HG02981 (cell line): ENCODE data around the gene AK6.
"Not testable (repeated sequence)": the region's sequence is repeated elsewhere in the genome, so short reads cannot be mapped to it uniquely, and the experiment has no call there.

Experiments
- ATAC-seq: cut with Tn5 transposase; IDR thresholded peaks from one replicate; pipeline ENCODE4 v1.9.1; 2021; ENCODE audit warnings: mild to moderate bottlenecking, moderate library complexity; ENCODE audit not compliant: unreplicated experiment

The AK6 gene

GRCh38 chr5:69341520-69342161, 27.7 kb downstream of the AK6 start:
- no peak for ATAC-seq

GRCh38 chr5:69335341-69335935, 33.9 kb downstream of the AK6 start:
- ATAC-seq = no peak

- ATAC-seq = peak; percentile 60
Observed at GRCh38 chr5:69334793-69335268, 34.5 kb downstream of the AK6 start.

- ATAC-seq = not testable (repeated sequence)
Observed at GRCh38 chr5:69333668-69334315, 35.5 kb downstream of the AK6 start.

- ATAC-seq = no peak
Observed at GRCh38 chr5:69331528-69332445, 37.5 kb downstream of the AK6 start.

GRCh38 chr5:69329905-69330489, 39.3 kb downstream of the AK6 start:
- ATAC-seq = no peak

- no peak for ATAC-seq
Observed at GRCh38 chr5:69326365-69326764, 43.0 kb downstream of the AK6 start.

GRCh38 chr5:69317391-69317790, 51.9 kb downstream of the AK6 start:
- ATAC-seq = no peak

- ATAC-seq = no peak
Observed at GRCh38 chr5:69315972-69316371, 53.3 kb downstream of the AK6 start.

- ATAC-seq = no peak
Observed at GRCh38 chr5:69313428-69313827, 55.9 kb downstream of the AK6 start.

GRCh38 chr5:69312459-69313160, 56.7 kb downstream of the AK6 start:
- ATAC-seq = no peak

- ATAC-seq = no peak
Observed at GRCh38 chr5:69309380-69309779, 59.9 kb downstream of the AK6 start.

GRCh38 chr5:69308046-69308553, 61.2 kb downstream of the AK6 start:
- ATAC-seq = no peak

GRCh38 chr5:69305512-69305911, 63.8 kb downstream of the AK6 start:
- no peak for ATAC-seq
